Measurements from ENCODE around the gene TNIP2.
"Not testable (repeated sequence)": the region's sequence is repeated elsewhere in the genome, so short reads cannot be mapped to it uniquely, and the experiment has no call there.

The TNIP2 gene

DNA sequence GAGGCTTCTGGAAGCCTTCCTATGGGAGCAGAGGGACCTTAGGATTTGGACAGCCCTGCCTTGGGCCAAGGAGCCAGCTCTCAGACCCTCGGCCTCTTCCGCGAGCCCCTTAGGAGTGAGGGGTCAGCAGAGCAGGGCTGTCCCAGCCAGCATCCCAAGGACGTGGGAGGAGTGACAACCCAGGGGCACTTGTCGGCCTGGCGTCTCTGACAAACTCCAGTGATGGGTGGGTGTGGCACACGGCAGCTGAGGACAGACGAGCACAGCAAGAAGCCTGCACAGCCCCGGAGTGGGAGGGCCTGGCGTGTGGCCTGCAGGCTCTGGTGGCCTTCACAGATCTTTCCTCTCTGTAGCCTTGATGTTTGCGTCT lies 11.6 kb upstream of the TNIP2 start:
- no peak for DNase-seq (ENCODE audit: low spot score)

DNA sequence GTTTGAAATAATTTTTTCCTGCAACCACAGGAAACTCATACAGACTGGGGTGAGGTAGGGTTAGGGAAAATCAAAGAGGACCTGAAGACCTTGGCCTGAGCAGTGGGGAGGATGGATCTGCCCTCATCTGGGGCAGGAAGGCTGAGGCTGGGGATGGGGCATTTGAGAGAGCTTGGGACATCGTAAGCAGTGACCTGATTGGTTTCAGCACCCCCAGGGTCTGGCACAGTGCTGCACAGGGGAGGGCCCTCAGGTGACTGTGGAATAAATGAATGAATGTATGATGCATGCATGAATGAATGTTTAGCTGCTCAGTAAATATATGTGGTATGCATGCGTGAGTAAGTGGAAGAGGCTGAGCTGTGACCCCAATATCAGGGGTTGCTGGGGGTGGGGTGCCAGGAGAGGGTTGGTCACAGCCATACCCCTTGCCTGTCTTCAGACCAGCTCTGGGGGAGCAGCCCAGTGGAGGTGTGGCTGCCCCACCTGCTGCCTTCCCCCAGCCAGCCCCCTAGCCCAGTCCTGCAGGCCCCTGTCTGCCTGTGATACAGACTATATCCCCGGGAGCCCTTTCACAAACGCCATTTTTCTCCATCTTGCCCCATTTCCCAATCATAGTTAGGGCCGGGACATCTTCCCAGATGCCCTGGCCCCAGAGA lies 11.0 kb upstream of the TNIP2 start:
- DNase-seq (ENCODE audit: low spot score) = no peak

DNA sequence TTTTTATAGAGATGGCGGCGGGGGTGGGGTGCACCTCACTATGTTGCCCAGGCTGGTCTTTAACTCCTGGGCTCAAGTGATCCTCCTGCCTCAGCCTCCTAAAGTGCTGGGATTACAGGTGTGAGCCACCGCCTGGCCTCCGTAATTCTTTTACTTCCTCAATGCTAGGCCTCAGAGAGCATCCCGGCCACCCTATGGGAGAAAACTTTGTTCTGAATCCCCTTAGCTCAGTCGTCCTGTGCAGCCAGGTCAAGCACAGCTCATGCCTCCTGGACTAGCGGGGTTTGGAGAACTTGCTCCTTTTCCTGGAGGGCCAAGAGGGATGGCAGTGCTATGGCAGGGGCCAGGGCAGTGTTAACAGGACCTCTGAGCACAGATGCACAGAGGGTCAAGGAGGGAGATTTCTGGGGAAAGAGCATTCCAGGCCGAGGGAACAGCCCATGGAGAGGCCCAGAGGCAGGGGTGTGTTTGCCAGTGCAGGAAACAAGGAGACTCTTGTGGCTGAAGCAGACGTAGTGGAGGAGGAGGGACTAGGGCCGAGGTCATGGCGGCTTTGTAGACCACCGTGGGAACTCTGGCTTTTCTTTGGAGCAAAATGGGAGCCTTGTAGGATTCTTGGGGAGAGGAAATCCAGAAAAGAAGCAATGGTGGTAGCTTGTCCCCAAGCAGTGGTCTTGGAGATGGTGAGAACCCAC lies 9.8 kb upstream of the TNIP2 start:
- no peak for DNase-seq (ENCODE audit: low spot score)

DNA sequence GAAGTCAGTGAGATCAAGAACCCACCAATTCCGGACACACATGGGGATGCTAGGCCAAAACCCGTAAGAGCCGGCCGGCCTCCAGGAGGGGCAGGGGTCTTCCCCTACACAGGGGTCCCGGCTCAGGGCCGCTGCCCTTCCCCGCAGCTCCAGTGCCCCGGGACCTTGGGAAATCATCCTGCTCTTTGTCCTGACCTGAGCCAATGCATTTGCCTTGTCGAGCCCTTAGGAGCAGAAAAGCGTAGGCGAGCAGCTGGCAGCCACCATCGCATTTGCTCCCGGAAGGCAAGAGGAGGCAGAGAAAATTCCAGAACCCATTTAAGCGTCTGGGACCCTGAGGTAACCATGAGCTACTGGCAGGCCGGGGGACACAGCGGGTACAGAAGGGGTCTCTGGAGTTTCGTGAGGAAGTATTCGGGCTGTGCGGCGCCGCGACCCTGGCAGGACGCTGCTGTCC lies 7.4 kb upstream of the TNIP2 start:
- DNase-seq (ENCODE audit: low spot score) = no peak

- DNase-seq (ENCODE audit: low spot score) = not testable (repeated sequence)
These were observed 6.6 kb upstream of the TNIP2 start for GRCh38 chr4:2762486-2763370.

- no peak for DNase-seq (ENCODE audit: low spot score)
These were observed 5.9 kb upstream of the TNIP2 start for GRCh38 chr4:2762048-2762447.

DNA sequence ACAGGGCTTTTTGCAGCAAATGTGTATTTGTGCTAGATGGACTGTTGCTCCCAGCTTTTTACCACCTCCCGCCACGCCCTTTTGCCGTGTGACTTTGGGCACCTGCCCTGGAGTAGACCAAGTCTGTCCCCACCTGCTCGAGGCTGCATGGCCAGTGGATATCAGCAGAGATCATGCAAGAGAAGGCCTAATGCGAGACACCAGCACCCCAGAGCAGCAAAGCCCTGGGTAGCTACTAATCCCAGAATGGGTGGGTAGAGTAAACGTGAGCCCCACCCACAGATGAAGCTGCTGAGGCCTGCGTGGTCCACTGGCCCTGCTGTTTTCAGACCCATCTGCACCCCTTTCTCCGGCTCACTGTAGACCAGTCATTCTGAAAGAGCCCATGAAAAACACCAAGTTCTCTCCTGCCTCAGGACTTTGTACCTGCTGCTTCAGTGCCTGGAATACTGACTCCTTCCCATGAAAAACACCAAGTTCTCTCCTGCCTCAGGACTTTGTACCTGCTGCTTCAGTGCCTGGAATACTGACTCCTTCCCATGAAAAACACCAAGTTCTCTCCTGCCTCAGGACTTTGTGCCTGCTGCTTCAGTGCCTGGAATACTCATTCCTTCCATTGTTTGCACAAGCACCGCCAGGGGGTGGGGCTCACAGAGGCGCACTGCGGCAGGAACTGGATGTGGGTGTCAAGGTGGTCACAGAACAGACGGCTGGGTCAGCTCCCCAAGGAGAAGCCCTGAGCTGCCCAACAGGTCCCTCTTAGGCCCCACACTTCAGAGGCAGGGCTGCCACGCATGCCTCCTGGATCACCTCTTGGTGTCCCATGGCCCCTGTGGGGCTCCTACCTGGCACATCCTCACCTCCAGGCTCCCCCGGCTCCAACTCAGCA lies 5.1 kb upstream of the TNIP2 start:
- no peak for DNase-seq (ENCODE audit: low spot score)

DNA sequence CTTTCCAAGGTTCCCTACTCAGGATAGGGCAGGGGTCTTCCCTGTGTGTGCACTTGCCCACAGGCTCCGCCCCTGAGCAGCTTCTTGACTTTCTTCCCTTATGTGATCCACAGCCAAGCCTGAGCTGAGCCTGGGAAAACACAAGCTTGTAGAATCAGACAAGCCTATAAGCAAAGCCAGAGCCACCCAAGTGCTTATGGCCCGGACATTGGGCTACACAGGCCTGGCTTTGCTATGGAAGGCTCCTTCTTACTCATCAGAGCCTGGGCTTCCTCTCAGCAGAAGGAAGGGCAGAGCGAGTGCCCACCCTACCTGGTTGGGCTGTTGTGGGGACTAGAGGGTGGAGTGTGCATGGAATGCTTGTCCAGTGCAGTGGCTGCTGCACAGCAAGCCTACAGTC lies 1.3 kb upstream of the TNIP2 start:
- DNase-seq (ENCODE audit: low spot score) = peak; percentile 31

DNA sequence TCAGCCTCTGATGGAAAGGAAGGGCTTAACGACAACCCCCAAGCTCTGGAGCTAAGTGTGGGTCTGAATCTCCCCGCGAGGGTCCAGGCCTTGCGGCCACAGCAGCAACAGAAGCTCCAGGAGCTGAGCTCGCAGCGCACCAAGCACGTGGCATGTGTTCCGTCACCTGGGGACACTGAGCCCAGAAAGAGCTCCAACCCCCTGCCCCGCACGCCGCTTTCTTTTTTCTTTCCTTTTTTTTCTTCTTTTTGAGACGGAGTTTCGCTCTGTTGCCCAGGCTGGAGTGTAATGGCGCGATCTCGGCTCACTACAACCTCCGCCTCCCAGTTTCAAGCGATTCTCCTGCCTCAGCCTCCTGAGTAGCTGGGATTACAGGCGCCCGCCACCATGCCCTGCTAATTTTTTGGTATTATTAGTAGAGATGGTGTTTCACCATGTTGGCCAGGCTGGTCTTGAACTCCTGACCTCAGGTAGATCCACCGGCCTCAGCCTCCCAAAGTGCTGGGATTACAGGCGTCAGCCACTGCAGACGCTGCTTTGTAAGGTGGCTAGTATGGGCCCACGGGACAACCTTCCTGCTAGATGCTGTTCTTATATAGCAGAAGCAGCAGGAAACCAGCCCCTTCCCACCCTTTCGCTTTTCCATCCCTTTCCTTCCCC lies 685 bp upstream of the TNIP2 start:
- no peak for DNase-seq (ENCODE audit: low spot score)

DNA sequence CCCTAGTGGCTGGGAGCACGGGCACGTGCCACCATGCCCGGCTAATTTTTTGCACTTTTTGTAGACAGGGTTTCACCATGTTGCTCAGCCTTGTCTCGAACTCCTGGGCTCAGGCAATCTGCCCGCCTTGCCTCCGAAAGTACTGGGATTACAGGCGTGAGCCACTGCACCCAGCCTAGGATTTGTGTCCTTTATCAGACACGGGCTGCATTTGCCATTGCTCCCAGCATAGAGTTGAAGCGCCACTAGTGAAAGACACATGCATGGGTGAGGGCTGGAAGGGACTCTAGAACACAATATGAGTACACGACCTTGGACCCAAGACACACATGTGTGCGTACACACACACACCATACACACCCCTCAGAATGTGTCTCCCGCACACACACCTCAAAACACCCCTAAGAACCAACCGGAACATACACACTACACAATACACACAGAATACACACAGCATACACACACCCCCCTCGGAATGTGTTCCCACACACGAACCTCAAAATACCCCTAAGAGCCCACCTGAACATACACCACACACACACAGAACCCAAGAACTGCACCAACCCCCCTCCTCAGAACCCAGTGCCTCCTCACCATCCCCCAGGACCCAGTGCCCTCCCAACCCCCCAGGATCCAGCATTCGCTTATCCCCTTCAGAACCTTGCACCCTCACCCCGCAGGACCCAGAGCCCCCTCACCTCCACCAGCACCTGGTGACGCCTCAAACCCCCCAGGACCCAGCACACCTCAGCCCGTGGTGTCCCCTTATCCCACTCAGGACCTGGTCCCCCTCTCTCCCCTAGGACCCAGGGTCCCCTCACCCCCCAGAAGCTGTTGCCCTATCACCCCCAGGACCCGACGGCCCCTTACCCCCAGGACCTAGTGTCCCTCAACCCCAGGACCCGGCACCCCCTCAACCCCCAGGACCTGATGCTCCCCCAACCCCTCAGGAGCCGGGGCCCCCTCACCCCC lies 1.0 kb downstream of the TNIP2 start:
- no peak for DNase-seq (ENCODE audit: low spot score)

DNA sequence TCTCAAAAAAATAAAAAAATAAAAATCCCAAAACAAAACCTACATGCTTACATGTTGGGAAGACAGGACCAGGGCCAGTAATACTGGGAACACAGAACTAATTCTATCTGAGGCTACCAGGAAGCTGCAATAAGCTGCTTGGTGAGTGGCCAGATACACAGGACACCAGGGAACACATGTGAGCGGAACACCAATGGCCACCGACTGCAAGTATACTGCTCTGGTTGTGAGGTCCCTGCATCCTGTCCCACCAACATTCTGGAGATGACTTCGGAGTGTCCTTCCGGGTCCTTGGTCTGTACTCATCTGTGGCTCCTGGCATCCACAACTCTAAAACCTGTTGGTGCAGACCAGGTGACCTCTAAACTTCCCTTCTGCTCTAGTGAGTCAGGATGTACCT lies 2.7 kb downstream of the TNIP2 start:
- peak; percentile 22 for DNase-seq (ENCODE audit: low spot score)

DNA sequence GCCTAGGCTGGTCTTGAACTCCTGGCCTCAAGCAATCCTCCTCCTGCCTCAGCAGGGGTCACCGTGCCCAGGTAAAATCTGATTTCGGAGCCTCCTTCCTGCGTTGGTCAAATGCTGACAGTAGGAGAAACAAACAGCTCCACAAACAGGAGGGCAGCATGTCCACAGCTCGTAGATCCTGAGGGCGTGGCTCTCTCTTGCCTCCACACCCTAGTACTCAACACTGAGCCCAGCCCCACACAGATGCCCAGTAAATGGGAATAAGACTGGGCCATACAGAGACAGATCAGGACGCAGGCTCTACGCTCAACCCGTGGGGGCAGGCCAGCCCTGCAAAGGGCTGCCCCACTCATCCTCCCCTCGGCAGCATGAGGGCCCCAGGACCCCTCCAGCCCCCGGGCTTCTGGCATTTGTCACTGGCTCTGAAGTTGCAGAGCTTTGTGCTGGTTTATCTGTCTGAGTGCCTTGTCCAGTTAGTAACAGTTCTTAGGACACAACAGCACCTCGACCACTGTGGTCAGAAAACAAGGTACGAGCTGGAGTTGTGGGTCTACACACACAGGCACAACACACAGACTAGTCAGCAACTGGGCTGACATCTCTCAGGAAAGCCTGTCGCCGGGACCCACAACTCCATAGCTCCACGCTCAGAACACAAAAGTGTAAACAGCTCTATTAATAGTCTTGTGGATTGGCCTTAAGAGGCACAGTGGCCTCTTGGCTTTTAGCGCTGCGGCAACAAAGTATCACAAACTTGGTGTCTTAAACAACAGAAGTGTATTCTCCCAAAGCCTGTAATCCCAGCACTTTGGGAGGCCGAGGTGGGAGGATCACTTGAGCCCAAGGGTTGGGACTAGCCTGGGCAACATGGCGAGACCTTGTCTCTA lies 5.2 kb downstream of the TNIP2 start:
- no peak for DNase-seq (ENCODE audit: low spot score)

DNA sequence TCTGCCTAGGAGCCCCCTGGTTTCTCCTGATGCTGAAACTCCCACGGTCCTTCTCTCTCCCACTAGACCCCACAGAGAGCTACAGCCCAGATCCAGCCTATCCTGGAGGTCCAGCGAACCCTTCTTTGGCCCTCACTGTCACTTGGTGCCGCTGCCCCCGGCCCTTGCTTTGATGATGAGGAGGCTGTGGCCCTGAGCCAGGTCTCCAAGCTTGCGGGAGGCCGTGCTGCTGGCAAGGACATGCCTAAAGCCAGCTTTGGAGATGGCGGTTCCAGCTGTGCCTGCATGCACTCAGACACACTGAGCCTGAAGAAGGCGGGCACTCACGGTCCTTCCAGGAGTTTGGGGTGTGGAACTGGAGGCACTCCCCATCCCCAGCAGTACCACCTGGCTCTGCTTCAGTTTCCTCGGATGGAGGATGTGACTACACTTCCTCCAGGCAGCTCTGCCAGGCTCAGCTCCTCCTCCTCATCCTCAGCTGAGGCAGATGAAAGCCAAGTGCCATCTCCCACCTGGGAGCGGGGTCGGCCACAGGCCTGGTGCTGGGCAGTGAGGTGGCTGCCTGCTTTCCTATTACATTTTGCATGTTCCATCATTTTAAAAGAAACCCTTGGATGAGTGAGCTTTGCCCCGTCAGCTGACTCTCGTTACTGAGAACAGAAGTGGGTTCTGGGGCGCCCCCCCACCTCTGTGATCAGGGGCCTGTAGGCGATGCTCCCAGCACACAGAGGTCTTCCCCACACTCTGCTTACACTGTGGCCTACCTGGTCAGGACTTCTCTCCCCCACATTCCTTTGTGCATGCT lies 9.0 kb downstream of the TNIP2 start:
- no peak for DNase-seq (ENCODE audit: low spot score)

GRCh38 chr4:2745981-2746806 lies 9.9 kb downstream of the TNIP2 start:
- no peak for DNase-seq (ENCODE audit: low spot score)

- DNase-seq (ENCODE audit: low spot score) = no peak
These were observed 10.6 kb downstream of the TNIP2 start for GRCh38 chr4:2745516-2745915.

DNA sequence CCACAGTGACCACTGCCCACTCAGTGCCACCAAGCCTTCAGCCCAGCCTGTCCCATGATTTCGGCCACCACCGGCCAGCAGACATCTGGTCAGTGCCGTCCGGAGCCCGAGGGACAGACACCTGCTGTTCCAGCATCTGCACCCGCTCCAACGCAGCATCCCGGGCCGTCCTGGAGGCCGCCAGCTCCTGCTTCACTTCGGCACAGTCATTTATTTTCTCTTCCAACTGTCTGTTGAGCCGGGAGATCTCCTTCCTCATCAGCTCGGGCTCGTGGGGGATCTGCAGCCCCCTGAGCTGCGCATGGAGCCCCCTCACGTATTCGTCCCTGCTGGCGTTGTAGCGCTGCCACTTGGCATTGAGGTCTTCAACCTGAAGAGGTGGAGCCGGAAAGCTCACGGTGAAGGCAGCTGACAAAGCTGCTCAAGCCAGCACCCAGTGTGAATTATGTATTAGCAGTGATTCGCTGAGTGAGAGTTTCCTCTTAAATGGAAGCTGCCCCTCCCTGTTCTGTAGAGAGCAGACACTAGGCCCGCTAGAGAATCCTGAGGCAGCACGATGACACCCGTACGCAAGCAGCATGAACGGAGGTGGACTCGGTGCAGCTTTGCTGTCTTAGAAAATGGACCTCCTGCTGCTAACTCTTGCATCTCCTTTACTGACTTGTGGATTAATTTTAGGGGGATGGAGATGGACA lies 11.4 kb downstream of the TNIP2 start:
- peak; percentile 61 for DNase-seq (ENCODE audit: low spot score)
